Measurements from ENCODE around the gene PAQR7.

PAQR7 gene

DNA sequence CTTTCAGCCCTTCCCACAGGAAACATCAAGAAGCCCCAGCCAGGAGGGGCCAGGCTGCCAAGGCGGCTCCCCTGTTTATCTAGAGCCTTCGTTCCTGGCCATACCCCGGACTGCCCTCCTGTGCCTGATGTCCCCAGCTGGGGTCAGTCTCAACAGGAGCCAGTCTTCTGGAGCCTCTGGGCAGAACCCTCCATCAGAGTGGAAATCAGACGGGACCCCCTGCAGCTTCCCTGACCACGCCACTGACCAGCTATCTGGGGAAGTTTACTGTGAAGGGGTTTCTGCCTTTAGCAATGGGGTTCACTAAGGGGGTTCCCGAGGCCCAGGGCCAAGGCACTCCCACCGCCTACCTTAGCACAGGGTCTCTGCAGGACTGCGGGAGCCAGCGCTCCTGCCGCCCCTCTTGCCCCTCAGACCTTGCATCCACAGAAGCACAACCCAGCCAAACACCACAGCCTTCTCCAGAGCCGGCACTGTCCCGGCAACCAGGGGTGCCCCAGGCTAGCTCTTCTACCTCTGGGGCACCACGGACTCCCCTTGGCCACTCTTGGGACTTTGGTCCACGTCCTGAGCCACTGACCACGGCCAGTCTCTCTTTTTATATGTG, 59.3 kb downstream of the PAQR7 start:
- DNase-seq (ENCODE audit: low read depth in 2 of 2) = no peak

DNA sequence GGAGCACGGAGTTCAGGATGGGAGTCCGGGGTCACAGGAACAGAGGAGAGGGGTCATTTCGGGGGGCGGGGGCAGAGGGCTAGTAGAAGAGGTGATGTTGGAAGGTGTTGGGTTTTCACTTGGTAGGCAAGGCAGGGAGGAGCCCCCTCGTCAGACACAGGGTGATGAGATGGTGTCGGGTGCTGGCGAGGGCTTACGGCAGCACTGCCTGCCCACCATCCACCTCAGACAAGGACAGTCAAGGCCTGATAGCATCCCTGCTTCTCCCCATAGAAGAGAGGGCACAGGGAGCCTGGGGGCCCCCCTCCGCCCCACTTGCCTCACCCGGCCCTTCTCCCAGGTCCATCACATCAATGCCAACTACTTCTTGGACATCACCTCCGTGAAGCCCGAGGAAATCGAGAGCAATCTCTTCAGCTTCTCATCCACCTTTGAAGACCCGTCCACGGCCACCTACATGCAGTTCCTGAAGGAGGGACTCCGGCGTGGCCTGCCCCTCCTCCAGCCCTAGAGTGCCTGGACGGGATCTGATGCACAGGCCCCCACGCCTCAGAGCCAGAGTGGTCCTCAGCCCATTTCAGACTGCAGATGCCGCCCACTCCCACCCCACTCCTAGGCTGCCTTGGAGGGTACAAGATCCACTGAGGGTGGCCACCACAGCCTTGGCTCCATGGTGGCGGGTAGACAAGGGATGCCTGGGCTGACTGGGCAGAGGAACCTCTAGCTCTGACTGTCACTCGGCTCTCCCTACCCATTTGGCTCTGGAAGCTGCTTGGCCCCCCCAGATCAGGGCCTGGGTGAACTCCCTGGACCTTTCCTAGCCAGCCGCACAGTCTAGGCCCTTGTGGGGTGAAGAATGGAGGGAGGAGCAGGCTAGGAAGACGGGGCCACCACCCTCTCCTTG, 60.0 kb downstream of the PAQR7 start:
- no peak for DNase-seq (ENCODE audit: low read depth in 2 of 2)

- no peak for DNase-seq (ENCODE audit: low read depth in 2 of 2)
These were observed 60.9 kb downstream of the PAQR7 start for GRCh38 chr1:25814549-25815087.

DNA sequence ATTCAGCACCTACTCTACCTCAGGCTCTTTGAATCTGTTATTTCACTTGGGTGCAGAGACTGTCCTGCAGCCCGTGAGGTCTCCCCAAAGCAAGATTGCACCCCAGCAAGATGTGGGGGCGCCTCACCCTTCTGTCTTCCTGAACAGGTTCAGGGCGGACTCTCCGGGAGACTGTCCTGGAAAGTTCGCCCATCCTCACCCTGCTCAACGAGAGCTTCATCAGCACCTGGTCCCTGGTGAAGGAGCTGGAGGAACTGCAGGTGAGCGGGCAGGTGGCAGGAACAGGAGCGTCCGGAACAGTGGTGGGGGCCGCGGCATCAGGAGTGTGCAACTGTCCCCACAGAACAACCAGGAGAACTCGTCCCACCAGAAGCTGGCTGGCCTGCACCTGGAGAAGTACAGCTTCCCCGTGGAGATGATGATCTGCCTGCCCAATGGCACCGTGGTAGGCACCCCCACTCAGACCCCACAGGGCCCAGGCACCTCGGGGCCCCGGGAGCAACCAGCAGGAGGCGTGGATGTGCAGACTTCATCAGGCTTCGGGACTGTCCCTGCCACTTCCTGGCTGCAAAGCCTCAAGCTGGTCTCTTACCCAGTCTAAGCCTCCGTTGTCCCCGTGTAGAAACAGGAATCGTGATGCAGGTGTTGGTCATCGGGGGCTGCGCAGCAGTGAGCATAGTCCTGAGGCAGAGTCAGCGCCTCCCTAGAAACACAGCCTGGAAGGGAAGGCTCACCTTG, 61.6 kb downstream of the PAQR7 start:
- DNase-seq (ENCODE audit: low read depth in 2 of 2) = no peak

DNA sequence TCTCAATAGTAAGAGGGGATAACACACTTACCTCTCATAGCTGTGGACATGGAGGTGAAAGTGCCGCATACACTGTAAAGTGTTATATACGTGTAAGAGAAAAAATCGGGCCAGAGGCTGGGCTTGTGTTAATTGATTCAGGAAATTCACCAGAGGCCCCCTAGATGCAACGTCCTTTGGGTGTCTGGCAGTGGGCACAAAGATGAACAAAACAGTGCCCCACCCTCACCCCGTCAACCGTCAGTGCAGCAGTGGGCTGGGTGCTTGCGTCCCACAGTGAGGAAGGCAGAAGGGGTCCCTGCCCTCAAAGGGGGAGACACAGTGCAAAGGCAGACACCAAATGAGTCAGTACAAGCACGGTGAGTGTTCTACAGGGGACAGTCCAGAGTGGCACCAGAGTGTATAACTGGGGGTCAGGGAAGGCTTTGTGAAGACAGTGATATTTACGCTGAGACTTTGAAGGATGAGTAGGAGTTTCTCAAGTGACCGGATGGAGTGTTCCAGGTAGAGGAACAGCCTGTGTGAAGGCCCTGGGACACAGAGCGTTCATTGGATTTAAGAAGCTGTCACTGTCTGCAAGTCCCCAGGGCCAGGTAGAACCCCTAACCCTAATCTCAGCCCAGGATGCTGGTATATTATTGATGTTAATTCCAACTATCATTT, 62.3 kb downstream of the PAQR7 start:
- DNase-seq (ENCODE audit: low read depth in 2 of 2) = no peak
